HEK293T (cell line): Measurements from ENCODE around the gene RPS2.

Source experiments
- ARNT ChIP-seq: fragments of 450-650 bp; IDR thresholded peaks from 2 replicates; pipeline ENCODE4 v1.6.1; 2017; ENCODE audit warnings: mild to moderate bottlenecking
- BHLHE40 ChIP-seq: fragments of 450-650 bp; IDR thresholded peaks from 2 replicates; pipeline ENCODE4 v1.6.1; 2016; ENCODE audit warnings: mild to moderate bottlenecking, moderate library complexity, borderline replicate concordance
- CTBP1 ChIP-seq: fragments of 450-650 bp; IDR thresholded peaks from 2 replicates; pipeline ENCODE4 v1.6.1; 2016; ENCODE audit warnings: borderline replicate concordance
- FOXK2 ChIP-seq: fragments of 450-650 bp; IDR thresholded peaks from 2 replicates; pipeline ENCODE4 v1.6.1; 2016; ENCODE audit warnings: mild to moderate bottlenecking
- FOXM1 ChIP-seq: fragments of 450-650 bp; IDR thresholded peaks from 2 replicates; pipeline ENCODE4 v1.6.1; 2017; ENCODE audit warnings: mild to moderate bottlenecking, borderline replicate concordance
- LEF1 ChIP-seq: fragments of 450-650 bp; IDR thresholded peaks from 2 replicates; pipeline ENCODE4 v1.6.1; 2017; ENCODE audit warnings: mild to moderate bottlenecking, borderline replicate concordance
- NFRKB ChIP-seq: fragments of 450-650 bp; IDR thresholded peaks from 2 replicates; pipeline ENCODE4 v1.6.1; 2016; ENCODE audit warnings: mild to moderate bottlenecking, moderate library complexity
- SP1 ChIP-seq: fragments of 450-650 bp; IDR thresholded peaks from 2 replicates; pipeline ENCODE4 v1.6.1; 2017
- SUZ12 ChIP-seq: fragments of 450-650 bp; IDR thresholded peaks from 2 replicates; pipeline ENCODE4 v1.6.1; 2016; ENCODE audit warnings: mild to moderate bottlenecking
- TARDBP ChIP-seq: fragments of 450-650 bp; IDR thresholded peaks from 2 replicates; pipeline ENCODE4 v1.6.1; 2016

DNA sequence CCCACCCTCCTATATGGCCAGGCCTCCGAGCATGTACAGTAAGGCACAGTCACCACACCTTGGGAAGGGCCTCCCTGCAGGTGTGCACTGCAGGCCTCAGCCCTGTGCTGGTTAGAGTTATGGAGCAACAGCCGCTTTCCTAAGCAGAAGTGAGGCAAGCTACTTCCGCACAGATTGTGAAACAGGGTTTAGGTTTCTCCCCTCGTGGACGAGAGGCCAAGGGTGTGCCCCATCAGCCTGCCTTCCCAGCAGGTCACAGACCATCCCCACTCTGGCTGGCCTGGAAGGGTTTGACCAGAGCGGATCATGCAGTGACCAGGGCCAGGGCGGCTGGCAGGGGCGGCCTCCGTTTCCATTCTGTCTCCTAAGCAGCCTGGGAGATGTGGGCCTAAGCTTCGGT is 26.3 kb downstream of the RPS2 start:
- TF ChIP-seq ARNT (no peak), FOXM1 (no peak), BHLHE40 (no peak), TARDBP (no peak), FOXK2 (no peak), SP1 (no peak), NFRKB (no peak), CTBP1 (no peak), LEF1 (no peak), SUZ12 (no peak)
